Measurements from ENCODE around the gene TXNL4A. TPM values are rescaled to one million over a fixed set of nuclear protein-coding genes. Genes with fewer than 3 reads are reported as not detected.

TXNL4A gene
- total RNA-seq, 1 experiment from 2014 or later: 178 TPM

GRCh38 chr18:79971986-79972385, 16.4 kb downstream of the TXNL4A start:
- ATAC-seq (no peak), DNase-seq (ENCODE audit: low read depth, low spot score) (no peak)
- peaks cover 34% of the 10 kb centered on the region; the same call in 1 of the 2 replicates for H4K20me1 ChIP-seq (ENCODE audit: insufficient read depth)
- H3K4me3 ChIP-seq (replicated peaks in 1 of 2; ENCODE audit: low read depth in 1 of 2, low read length in 2 of 2): no peak overlapping the region
- peaks cover 94% of the 10 kb centered on the region for H3K79me2 ChIP-seq (ENCODE audit: insufficient read depth, low read length)
- CTCF ChIA-PET: no interaction called here
- H3K27ac ChIP-seq (ENCODE audit: low read depth, low read length): no peak overlapping the region
- peaks cover 33 to 41% of the 10 kb centered on the region in 2 experiments for H3K36me3 ChIP-seq (ENCODE audit: control insufficient read depth in 1 of 2, insufficient read depth in 2 of 2, low read length in 2 of 2)
- no TSS peak for BruUV-seq (replicated peaks)
- POLR2A ChIA-PET: no interaction called here
- no peak overlapping the region for H2AFZ ChIP-seq (ENCODE audit: low read depth, low read length, poor library complexity, severe bottlenecking)
- TF ChIP-seq ATF3 (IDR thresholded peaks at IDR 0.05) (no peak), SP1 (IDR thresholded peaks at IDR 0.05; ENCODE audit: low read depth) (no peak), TCF7L2 (IDR thresholded peaks at IDR 0.05; ENCODE audit: borderline replicate concordance, extremely low read depth, insufficient read depth, insufficient read length) (no peak), SIN3A (IDR thresholded peaks at IDR 0.05; ENCODE audit: low read depth) (no peak), POLR2AphosphoS5 (IDR thresholded peaks at IDR 0.05; ENCODE audit: low read depth, low read length) (no peak), EZH2phosphoT487 (IDR thresholded peaks at IDR 0.05; ENCODE audit: borderline replicate concordance) (no peak), EGR1 (IDR thresholded peaks at IDR 0.05; ENCODE audit: low read depth) (no peak), FOSL1 (IDR thresholded peaks at IDR 0.05; ENCODE audit: low read depth) (no peak), CEBPB (IDR thresholded peaks at IDR 0.05; ENCODE audit: low read depth) (no peak), ZFX (IDR thresholded peaks at IDR 0.05) (no peak), ZNF274 (IDR thresholded peaks at IDR 0.05; ENCODE audit: low read depth, low read length) (no peak), RAD21 (IDR thresholded peaks at IDR 0.05; ENCODE audit: low read depth) (no peak), YY1 (IDR thresholded peaks at IDR 0.05; ENCODE audit: extremely low read depth, insufficient replicate concordance, low read depth, low read length) (no peak), ELF1 (IDR thresholded peaks at IDR 0.05; ENCODE audit: borderline replicate concordance, low read depth) (no peak), POLR2A (IDR thresholded peaks at IDR 0.05; ENCODE audit: borderline replicate concordance, extremely low read depth, insufficient read depth, insufficient read length) (no peak), JUND (IDR thresholded peaks at IDR 0.05) (no peak)
- TF ChIP-seq, protein P1, sequence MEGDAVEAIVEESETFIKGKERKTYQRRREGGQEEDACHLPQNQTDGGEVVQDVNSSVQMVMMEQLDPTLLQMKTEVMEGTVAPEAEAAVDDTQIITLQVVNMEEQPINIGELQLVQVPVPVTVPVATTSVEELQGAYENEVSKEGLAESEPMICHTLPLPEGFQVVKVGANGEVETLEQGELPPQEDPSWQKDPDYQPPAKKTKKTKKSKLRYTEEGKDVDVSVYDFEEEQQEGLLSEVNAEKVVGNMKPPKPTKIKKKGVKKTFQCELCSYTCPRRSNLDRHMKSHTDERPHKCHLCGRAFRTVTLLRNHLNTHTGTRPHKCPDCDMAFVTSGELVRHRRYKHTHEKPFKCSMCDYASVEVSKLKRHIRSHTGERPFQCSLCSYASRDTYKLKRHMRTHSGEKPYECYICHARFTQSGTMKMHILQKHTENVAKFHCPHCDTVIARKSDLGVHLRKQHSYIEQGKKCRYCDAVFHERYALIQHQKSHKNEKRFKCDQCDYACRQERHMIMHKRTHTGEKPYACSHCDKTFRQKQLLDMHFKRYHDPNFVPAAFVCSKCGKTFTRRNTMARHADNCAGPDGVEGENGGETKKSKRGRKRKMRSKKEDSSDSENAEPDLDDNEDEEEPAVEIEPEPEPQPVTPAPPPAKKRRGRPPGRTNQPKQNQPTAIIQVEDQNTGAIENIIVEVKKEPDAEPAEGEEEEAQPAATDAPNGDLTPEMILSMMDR (IDR thresholded peaks at IDR 0.05 in 2 of 3, conservative IDR thresholded peaks at IDR 0.05 in 1 of 3; ENCODE audit: borderline replicate concordance in 1 of 3, insufficient read depth in 1 of 3, low read depth in 2 of 3, low read length in 2 of 3): no peak
- TF ChIP-seq, protein P2, sequence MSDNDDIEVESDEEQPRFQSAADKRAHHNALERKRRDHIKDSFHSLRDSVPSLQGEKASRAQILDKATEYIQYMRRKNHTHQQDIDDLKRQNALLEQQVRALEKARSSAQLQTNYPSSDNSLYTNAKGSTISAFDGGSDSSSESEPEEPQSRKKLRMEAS (IDR thresholded peaks at IDR 0.05): no peak
- TF ChIP-seq, protein P3, sequence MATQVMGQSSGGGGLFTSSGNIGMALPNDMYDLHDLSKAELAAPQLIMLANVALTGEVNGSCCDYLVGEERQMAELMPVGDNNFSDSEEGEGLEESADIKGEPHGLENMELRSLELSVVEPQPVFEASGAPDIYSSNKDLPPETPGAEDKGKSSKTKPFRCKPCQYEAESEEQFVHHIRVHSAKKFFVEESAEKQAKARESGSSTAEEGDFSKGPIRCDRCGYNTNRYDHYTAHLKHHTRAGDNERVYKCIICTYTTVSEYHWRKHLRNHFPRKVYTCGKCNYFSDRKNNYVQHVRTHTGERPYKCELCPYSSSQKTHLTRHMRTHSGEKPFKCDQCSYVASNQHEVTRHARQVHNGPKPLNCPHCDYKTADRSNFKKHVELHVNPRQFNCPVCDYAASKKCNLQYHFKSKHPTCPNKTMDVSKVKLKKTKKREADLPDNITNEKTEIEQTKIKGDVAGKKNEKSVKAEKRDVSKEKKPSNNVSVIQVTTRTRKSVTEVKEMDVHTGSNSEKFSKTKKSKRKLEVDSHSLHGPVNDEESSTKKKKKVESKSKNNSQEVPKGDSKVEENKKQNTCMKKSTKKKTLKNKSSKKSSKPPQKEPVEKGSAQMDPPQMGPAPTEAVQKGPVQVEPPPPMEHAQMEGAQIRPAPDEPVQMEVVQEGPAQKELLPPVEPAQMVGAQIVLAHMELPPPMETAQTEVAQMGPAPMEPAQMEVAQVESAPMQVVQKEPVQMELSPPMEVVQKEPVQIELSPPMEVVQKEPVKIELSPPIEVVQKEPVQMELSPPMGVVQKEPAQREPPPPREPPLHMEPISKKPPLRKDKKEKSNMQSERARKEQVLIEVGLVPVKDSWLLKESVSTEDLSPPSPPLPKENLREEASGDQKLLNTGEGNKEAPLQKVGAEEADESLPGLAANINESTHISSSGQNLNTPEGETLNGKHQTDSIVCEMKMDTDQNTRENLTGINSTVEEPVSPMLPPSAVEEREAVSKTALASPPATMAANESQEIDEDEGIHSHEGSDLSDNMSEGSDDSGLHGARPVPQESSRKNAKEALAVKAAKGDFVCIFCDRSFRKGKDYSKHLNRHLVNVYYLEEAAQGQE (IDR thresholded peaks at IDR 0.05; ENCODE audit: low read depth): no peak
- intact Hi-C loops (cut with micrococcal nuclease): no loop called here
- peaks cover 11 to 18% of the 10 kb centered on the region in 2 experiments for H3K4me1 ChIP-seq (ENCODE audit: control insufficient read depth in 1 of 2, insufficient read depth in 2 of 2, low read length in 2 of 2)
- no peaks in the 10 kb centered on the region for H3K9me3 ChIP-seq (ENCODE audit: control insufficient read depth in 1 of 2, insufficient read depth in 1 of 2, low read depth in 1 of 2, low read length in 2 of 2)
- no peaks in the 10 kb centered on the region for H3K9me2 ChIP-seq (ENCODE audit: insufficient read depth)
- no peaks in the 10 kb centered on the region for H3K27me3 ChIP-seq (ENCODE audit: insufficient read depth, low read length)
- no peak overlapping the region for H3K4me2 ChIP-seq (ENCODE audit: low read length)
- RAD21 ChIA-PET (ENCODE audit: low non-redundant PET in 1 of 2, low total read pairs in 2 of 2, uncharacterized antibody in 2 of 2, unreplicated experiment in 2 of 2): no interaction called here
- H3K9ac ChIP-seq (ENCODE audit: low read length): no peak overlapping the region
